Astrocyte (in vitro differentiated cells and primary cell): ENCODE measurements around the gene SCUBE3.

ENCODE experiments used
- EZH2 ChIP-seq: IDR thresholded peaks from 2 replicates; pipeline ENCODE4 v1.6.1; 2012; ENCODE audit warnings: mild to moderate bottlenecking, low read length, inconsistent platforms; ENCODE audit not compliant: insufficient read depth
- TF ChIP-seq, protein P1 (sequence below): IDR thresholded peaks from 2 replicates; pipeline ENCODE4 v1.5.1; 2011; ENCODE audit warnings: low read depth, mild to moderate bottlenecking, inconsistent platforms, low read length, moderate library complexity; ENCODE audit not compliant: insufficient read depth

DNA sequence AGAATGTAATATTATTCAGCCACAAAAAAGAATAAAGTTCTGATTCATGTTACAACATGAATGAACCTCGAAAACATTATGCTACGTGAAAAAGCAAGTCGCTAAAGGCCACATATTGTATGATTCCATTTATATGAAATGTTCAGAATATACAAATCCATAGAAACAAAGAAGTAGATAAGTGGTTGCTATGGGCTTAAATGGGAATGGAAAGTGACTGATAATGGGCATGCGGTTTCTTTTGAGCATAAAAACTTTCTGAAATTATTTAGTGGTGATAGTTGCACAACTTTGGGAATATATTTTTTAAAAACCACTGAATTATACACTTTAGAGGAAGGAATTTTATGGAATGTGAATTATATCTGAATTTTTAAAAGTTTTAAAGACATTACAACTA, 39.3 kb upstream of the SCUBE3 start:
- no peak for TF ChIP-seq EZH2
- TF ChIP-seq, protein P1, sequence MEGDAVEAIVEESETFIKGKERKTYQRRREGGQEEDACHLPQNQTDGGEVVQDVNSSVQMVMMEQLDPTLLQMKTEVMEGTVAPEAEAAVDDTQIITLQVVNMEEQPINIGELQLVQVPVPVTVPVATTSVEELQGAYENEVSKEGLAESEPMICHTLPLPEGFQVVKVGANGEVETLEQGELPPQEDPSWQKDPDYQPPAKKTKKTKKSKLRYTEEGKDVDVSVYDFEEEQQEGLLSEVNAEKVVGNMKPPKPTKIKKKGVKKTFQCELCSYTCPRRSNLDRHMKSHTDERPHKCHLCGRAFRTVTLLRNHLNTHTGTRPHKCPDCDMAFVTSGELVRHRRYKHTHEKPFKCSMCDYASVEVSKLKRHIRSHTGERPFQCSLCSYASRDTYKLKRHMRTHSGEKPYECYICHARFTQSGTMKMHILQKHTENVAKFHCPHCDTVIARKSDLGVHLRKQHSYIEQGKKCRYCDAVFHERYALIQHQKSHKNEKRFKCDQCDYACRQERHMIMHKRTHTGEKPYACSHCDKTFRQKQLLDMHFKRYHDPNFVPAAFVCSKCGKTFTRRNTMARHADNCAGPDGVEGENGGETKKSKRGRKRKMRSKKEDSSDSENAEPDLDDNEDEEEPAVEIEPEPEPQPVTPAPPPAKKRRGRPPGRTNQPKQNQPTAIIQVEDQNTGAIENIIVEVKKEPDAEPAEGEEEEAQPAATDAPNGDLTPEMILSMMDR = no peak
